GM21381 (cell line): ENCODE data around the gene SLK.

Experiments used
- ATAC-seq: cut with Tn5 transposase; IDR thresholded peaks from one replicate; pipeline ENCODE4 v1.9.1; 2021; ENCODE audit warnings: mild to moderate bottlenecking, moderate library complexity; ENCODE audit not compliant: unreplicated experiment

SLK gene

DNA sequence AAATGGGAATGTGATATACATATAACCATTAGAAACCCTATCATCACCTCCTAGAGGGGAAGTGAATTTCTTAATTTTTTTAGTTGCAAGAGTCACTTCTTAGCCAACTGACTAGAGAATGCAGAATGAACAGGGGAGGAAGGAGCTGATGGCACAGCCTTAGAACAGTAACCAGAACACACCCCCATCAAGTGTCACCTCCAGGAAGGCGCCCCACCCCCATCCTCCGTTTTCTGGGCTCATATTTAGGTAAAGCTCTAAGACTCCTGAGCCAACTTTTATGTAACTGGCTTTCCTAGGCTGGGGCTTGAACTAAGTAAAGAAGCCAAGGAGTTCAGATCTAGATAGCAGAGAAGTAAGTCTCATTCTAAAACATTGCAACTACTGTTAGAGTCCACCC lies 64.7 kb downstream of the SLK start:
- ATAC-seq = no peak

DNA sequence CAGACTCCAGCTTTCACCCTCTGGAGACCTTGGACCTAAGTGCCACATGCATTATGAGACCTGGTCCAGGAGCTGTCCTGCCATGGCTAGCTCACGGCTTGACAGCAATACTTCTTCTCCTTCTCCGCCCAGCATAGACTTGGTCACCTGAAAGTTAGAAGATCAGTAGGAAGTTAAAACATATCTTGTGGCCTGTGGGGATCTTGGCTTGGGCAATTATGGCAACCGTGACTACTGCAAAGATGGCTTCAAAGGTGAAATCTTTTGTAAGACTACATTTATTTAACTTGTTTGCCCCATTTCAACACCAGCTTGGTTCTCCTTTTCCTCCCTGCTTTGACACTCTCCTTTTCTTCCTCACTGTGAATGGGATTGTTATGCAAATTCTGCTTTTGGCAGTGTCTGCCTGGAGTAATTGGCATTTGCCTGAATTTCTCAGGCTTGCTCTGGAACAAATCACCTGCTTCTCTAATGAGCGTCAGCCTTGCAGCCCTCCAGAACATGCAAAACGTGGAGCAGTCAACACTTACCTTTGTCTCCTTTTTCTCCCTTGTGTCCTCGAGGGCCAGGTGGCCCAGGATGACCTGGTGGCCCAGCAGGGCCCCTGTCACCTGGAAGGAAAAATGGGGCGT lies 65.3 kb downstream of the SLK start:
- no peak for ATAC-seq

GRCh38 chr10:104033401-104033930 lies 66.5 kb downstream of the SLK start:
- ATAC-seq = no peak

DNA sequence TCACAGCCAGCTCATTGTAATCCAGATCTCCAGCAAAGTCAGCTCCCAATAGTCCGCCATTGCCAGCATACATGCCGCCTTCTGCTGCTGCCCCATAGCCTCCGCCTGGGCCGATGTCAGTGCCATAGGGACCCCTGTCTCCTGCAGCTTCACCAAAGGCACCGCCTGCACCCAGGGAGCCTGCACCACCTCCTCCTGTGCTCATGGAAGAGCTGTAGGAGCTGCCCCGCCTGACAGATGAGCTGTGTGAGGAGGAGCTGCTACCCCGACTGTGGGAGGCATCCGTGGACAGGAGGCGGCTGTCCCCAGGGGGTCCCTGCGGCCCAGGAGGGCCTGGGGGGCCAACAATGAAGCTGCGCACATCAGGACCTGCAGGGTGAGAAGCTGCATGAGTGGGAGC lies 67.0 kb downstream of the SLK start:
- ATAC-seq = no peak

GRCh38 chr10:104034401-104035193 lies 67.7 kb downstream of the SLK start:
- no peak for ATAC-seq

DNA sequence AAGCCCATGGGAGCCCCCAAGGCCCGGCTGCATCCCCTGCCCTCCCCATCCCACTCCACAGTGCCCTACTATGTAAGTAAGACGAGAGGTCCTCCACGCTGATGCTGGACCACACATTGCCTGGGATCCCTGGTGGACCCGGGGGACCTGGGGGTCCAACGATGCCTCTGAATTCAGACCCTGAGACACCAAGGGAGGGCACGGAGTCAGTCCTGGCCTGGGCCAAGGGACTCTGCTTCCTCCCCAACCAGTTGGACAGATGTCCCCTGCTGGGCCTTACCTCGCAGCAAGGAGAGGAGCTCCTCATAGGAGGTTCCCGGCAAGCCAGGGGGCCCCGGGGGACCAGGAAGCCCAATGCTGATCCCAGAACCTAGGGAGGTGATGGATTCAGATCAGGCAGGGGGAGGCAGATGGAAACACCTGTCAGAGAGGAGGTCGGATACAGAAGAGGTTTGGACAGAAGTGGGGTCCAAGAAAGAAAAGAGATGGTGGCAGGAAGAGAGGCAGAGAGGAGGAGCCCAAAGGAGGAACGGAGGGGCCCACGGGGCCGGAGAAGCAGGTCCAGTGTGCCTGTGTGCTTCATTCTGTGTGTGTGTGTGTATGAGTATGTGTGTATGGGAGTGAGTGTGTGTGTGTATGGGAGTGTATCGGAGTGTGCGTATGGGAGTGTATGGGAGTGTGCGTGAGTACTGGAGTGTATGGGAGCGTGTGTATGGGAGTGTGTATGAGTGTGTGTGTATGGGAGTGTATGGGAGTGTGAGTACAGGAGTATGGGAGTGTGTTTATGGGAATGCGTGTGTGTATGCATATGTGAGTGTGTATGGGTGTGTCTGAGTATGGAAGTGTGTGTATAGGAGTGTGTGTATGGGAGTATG lies 68.5 kb downstream of the SLK start:
- no peak for ATAC-seq

DNA sequence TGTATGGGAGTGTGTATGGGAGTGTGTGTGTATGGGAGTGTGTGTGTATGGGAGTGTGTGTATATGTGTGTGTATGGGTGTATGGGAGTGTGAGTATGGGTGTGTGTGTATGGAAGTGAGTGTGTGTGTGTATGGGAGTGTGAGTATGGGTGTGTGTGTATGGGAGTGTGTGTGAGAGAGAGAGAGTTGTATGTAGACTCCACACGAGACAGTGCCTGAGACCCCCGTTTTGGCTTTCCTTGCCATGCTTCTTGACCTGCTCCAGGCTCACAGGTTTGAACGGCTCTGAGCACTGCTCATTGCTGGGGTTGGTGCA lies 69.1 kb downstream of the SLK start:
- no peak for ATAC-seq

DNA sequence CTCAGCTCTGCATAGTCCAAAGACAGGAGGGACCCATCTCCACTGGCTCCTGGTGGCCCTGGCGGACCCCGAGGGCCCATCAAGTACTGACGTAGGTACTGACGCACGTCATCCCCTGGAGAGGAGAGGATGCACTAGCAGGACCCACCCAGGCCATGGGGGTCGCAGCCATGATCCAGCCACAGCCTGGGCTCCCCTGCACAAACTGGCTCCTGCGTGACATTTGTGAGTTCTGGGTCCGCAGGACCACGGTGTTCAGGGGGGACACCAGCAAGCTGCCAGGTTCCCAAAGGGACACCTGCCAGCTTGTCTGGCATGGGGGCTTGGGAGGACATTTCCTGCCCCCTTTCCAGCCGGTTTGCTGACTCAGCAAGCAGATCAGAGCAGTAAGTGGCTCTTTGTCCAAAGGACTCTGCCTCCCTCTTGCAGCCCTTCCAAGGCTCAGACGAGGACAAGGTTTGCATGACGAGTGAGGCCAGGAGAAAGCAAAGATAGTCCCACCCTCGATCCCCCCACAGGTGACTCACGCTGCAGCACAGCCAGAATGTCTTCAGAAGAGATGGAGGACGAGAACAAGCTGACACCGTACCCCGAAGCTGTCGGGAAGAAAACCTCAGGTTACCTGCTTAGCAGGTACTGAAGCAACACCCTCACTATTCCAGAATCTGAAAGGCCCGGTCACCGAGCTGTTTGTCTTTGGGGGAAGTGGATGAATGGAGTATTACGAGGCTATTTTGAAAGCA lies 69.7 kb downstream of the SLK start:
- no peak for ATAC-seq

DNA sequence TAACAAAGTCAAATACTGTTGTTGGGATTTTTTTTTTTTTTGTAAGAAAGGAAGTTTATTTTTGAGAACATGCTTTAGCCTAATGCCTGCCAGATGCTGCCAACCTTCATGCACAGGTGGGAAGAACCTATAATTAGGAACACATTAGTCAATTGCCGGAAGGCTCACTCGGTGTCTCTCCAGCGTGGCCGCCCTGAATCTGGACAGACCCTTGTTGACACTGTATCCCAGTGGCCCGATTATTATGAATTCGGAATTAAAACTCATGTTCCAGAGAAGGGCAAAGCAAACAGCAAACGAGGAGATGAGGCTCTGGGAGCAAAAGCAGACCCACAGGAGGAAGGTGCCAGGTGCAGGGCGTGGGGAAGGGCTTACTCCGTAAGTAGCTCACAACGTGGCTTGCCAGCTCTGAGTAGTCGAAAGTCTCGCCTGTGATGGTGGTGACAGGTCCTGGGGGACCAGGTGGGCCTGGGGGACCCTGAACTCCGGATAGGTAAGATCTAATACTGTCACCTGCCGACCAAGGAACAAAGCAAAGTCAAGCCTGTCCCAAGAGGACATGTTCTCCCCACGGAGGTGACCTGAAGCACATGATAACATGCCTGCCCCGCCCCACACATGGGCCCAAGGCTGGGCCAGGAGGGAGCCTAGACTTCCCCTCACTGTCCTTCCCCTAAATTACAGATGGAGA lies 70.5 kb downstream of the SLK start:
- ATAC-seq = no peak

DNA sequence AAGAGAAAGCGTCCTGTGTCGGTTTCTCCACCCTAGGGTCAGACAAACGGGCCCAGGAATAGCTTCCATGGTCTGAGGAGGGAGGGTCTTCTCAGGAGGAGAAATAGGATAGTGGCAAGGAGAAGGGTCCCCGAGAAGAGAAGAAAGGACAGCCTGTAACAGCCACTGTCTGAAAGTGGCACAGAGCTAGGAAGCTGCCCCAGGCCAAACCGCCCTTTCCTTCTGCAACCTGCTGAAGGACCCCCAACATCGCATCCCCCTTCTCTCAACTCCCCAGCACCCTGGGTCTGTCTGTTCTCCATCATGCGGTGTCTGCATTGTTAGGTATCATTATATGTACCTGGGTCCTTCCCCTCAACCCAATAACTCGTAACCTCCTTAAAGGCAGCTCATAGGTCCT lies 71.6 kb downstream of the SLK start:
- ATAC-seq = no peak

DNA sequence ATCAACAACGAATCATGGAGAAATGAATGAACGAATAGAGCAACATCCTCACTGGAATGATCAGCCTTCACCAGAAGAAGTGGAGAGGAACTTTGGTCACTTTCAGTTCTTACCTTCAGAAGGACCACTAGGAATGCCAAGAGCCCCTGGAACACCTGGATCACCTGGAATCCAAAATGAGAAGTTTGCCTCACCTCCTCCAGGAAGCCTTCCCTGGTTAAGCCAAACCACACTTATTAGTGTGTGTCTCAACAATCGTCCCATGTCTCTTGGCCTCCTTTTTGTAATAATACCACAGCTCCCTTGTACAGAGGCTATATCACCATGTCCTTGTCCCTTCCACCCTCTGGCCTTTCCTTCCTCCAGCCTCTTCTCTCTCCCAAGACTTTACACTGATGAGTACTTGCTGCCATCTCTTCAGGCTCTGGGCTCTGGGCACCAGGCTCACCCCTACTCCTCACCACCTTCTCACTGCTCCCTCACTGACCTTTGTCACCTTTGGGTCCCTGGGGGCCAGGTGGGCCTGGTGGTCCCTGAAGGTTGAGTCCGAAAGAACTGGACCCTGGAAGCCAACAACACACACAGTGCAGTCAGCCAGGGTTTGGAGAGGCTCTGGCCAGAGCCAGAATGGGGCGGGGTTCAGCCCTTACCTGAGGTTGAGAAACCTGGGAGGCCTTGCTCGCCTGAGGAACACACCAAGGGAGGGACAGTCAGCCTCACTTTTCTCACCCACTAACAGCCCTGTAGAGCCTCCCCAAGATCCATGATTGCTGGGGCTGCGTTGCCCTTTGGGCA lies 72.2 kb downstream of the SLK start:
- no peak for ATAC-seq

- ATAC-seq = no peak
Measured at GRCh38 chr10:104040382-104040781, 73.4 kb downstream of the SLK start.

GRCh38 chr10:104040862-104041789 lies 74.2 kb downstream of the SLK start:
- ATAC-seq = no peak

DNA sequence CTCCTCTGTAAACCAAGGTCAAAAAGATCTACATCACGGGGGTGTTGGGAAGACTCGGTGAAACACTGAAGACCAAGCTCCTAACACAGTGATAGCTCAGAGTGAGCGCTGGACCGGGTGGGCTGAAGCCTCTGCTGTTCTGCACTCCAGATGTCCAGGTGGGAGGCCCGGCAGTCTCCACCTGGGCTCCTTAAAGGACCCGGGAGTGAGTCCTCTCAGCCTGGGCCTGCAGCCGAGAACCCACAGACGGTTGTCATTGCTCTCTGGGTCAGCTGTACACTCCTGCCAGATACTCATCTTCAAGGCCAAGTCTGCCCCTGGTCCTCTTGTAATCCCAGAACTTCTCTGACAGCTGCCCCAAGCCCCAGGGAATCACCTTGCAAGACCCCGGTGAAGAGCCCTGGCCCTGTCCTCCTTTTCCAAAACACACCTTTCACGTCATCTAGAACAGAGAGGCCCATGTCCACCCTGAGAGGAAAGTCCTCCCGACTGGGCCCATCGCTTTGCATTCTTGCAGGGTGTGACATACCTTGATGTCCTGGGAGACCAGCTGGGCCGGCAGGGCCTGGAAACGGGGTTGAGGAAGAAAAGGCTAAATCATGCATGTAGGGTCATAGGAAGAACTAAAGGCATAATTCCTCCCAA lies 75.1 kb downstream of the SLK start:
- no peak for ATAC-seq

DNA sequence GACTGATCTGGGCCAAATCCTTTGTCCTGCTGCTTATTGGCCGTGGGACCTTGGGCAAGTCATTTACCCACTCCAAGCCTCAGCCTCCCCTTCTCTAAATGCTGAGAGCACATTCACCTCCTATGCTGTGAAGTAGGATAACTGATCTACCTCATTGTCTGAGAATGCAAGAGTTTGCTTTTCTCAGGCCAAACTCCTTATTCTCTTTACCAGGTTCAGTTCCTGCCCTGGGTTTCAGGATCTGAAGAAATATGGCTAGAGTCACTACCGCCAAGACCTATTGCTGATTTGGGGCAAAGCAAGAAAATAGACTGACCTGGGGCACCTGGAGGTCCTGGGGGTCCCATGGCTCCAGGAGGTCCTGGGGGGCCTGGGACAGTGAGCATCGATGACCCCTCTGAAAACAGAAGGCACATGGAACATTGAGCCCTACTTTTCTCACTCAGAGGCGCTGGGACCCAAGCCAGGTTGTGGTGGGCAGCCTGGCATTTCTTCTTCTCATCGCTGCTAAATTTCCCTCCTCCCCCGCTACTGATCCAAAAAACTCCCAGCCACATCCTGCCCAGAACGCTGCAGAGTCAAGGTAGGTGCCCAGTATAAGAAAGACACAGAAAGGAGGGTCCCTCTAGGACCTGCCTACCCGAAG lies 76.4 kb downstream of the SLK start:
- ATAC-seq = no peak

DNA sequence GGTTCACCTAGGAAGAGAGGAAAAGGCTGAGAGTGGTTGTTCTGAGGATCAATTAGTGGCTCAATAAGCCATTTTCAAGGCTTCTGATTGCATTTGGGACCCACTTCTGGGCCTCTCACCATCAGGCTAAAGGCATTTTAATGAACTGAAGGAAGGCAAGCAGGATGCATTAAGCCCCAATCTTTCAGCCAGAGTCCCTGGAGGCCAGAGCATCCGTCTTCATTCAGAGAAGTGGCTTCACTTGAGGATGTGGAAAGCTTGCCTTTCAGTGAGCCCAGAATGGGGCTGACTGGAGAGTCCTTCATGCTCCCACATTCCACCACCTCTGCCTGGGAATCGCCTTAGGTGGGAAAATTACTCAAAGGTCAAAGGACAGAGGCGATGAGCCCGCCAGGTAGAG lies 76.9 kb downstream of the SLK start:
- ATAC-seq = no peak
